ENCODE results near the gene HYCC2. TPM values are rescaled to one million over a fixed set of nuclear protein-coding genes. Genes with fewer than 3 reads are reported as not detected.

Gene HYCC2
- total and polyA plus RNA-seq, 2 donors (not counting 3 experiments of a cell fraction or from before 2014, with no cell fraction given): 3.0 to 21.2 TPM

- Histone ChIP-seq H3K4me2 (ENCODE audit: insufficient read depth, low read length) (no peak overlapping the region), H3K79me2 (ENCODE audit: control insufficient read depth, insufficient read depth, low read length) (peaks cover 62% of the 10 kb centered on the region), H3K36me3 (ENCODE audit: control insufficient read depth in 2 of 2, extremely low read depth in 1 of 2, insufficient read depth in 2 of 2, low read length in 2 of 2) (no peaks in the 10 kb centered on the region), H3K9me3 (replicated peaks; ENCODE audit: control insufficient read depth, insufficient read depth, low read length) (no peaks in the 10 kb centered on the region), H3K9ac (replicated peaks; ENCODE audit: extremely low read depth, insufficient read depth, low read length) (no peak overlapping the region), H3K4me3 (replicated peaks in 1 of 3; ENCODE audit: insufficient read depth in 1 of 3, low read depth in 1 of 3, low read length in 3 of 3) (no peak overlapping the region), H4K20me1 (replicated peaks; ENCODE audit: control insufficient read depth, extremely low read depth, insufficient read depth, low read length) (peaks cover 2% of the 10 kb centered on the region), H2AFZ (ENCODE audit: low read depth, low read length) (no peak overlapping the region), H3K4me1 (ENCODE audit: control insufficient read depth, extremely low read depth, insufficient read depth, low read length) (peaks cover 5% of the 10 kb centered on the region), H3K9me1 (replicated peaks; ENCODE audit: control insufficient read depth, extremely low read depth, insufficient read depth, low read length) (no peaks in the 10 kb centered on the region), H3K27me3 (ENCODE audit: control insufficient read depth in 2 of 2, insufficient read depth in 2 of 2, low read length in 2 of 2) (no peaks in the 10 kb centered on the region), H3K27ac (ENCODE audit: insufficient read depth, low read depth, low read length) (no peak overlapping the region)
- no TSS peak for BruUV-seq (replicated peaks)
- TF ChIP-seq FOS (IDR thresholded peaks at IDR 0.05; ENCODE audit: borderline replicate concordance, insufficient read depth, low read length) (no peak), EZH2 (IDR thresholded peaks at IDR 0.05; ENCODE audit: borderline replicate concordance, low read depth, low read length, severe bottlenecking) (no peak), CTCF (IDR thresholded peaks at IDR 0.05; ENCODE audit: extremely low read depth in 1 of 2, insufficient read depth in 1 of 2, low read depth in 1 of 2, low read length in 2 of 2) (no peak), MYC (IDR thresholded peaks at IDR 0.05; ENCODE audit: low read depth, low read length) (no peak), MAX (IDR thresholded peaks at IDR 0.05; ENCODE audit: insufficient read depth, insufficient read length) (no peak), POLR2AphosphoS5 (IDR thresholded peaks at IDR 0.05; ENCODE audit: insufficient read depth, low read depth, low read length) (no peak), POLR2A (IDR thresholded peaks at IDR 0.05; ENCODE audit: low read depth, low read length) (no peak), JUN (IDR thresholded peaks at IDR 0.05; ENCODE audit: borderline replicate concordance, insufficient read depth, insufficient read length, low read depth) (no peak), GATA2 (IDR thresholded peaks at IDR 0.05; ENCODE audit: insufficient read depth, insufficient read length, low read depth, low read length) (no peak)
- ChIA-PET POLR2A (no interaction called here), CTCF (no interaction called here)
- FAIRE-seq (no peak), DNase-seq (ENCODE audit: low read depth, low spot score) (no peak)
- intact Hi-C loops (cut with micrococcal nuclease): no loop called here
- dilution Hi-C loops (cut with MboI; ENCODE audit: extremely low pct_ligation_motif_present, low sequenced_read_pairs): no loop called here
Observed at GRCh38 chr2:201049455-201049854, 22.0 kb downstream of the HYCC2 start.
